Transverse colon (tissue), 4 donors: ENCODE results near the gene ANKDD1B. TPM values are rescaled to one million over a fixed set of nuclear protein-coding genes. Genes with fewer than 3 reads are reported as not detected.

Source experiments
- DNase-seq: peaks from one replicate; pipeline ENCODE4 v3.0.0-alpha.2; 2019
- H3K27ac ChIP-seq, 4 donors: fragments of 200-600 bp; sonication (generic); 2 replicates each; pipeline ENCODE4 v1.5.1; 2016 to 2018; ENCODE audit warnings: inconsistent platforms in 4 of 4
- H3K27me3 ChIP-seq: fragments of 200-600 bp; sonication (generic); 2 replicates; pipeline ENCODE4 v1.5.1; 2017; ENCODE audit warnings: inconsistent platforms
- H3K36me3 ChIP-seq, 4 donors: fragments of 200-600 bp; sonication (generic); 2 replicates each; pipeline ENCODE4 v1.5.1; 2017 to 2019; ENCODE audit warnings: inconsistent platforms in 4 of 4
- H3K4me1 ChIP-seq, 4 donors: fragments of 200-600 bp; sonication (generic); 2 replicates each; pipeline ENCODE4 v1.5.1; 2017 to 2020; ENCODE audit warnings: inconsistent platforms in 4 of 4
- H3K4me3 ChIP-seq, 4 donors: fragments of 200-600 bp; sonication (generic); 1 replicate in 1 of 4; 2 replicates in 3 of 4; pipeline versions ENCODE4 v1.5.1 to v1.6.1; 2017 to 2019; ENCODE audit warnings: inconsistent platforms in 4 of 4
- H3K9me3 ChIP-seq, 2 donors: fragments of 200-600 bp; sonication (generic); 2 replicates each; pipeline ENCODE4 v1.5.1; 2017 to 2019; ENCODE audit warnings: inconsistent platforms in 2 of 2
- CTCF ChIP-seq, 5 experiments: fragments of 200-600 bp in 3 of 5; fragments of 450-650 bp in 2 of 5; sonication (generic) in 3 of 5; IDR thresholded peaks; 1 replicate in 2 of 5; 2 replicates in 3 of 5; pipeline ENCODE4 v1.5.1; 2016 to 2017; ENCODE audit warnings: antibody characterized with exemption in 5 of 5, inconsistent platforms in 3 of 5, mild to moderate bottlenecking in 2 of 5, moderate library complexity in 1 of 5
- EP300 ChIP-seq: sonication (generic); formaldehyde crosslinking; IDR thresholded peaks from one replicate; pipeline ENCODE4 v1.6.1; 2017; ENCODE audit warnings: antibody characterized with exemption, low read depth
- POLR2A ChIP-seq: fragments of 450-650 bp; IDR thresholded peaks from one replicate; pipeline ENCODE4 v1.6.1; 2016; ENCODE audit warnings: antibody characterized with exemption, mild to moderate bottlenecking, moderate library complexity
- POLR2AphosphoS5 ChIP-seq, 3 donors: sonication (generic); formaldehyde crosslinking; IDR thresholded peaks; one replicate each; pipeline ENCODE4 v1.6.1; 2016; ENCODE audit warnings: antibody characterized with exemption in 3 of 3
- WGBS, 2 donors: methylation state at CpG; one replicate each; pipeline ENCODE4 v1.1.5; 2018; ENCODE audit warnings: low coverage in 1 of 2; 5-methylcytosine and 5-hydroxymethylcytosine counted together
- in situ Hi-C, 4 donors: fragments of 200-750 bp; cut with MboI; loops; one replicate each; pipeline versions ENCODE4 v1.15.0 to v1.15.1; 2017; ENCODE audit warnings: low sequenced_read_pairs in 3 of 4, low pct_ligation_motif_present in 1 of 4, low pct_unique_long_range_greater_than_20kb in 1 of 4
- intact Hi-C: fragments of 100-400 bp; cut with DNase I; formaldehyde crosslinking; loops from one replicate; pipeline ENCODE4 v1.15.1; 2023; ENCODE audit warnings: low total_unique reads
- total RNA-seq, 4 donors: library from RNA; depleted of rRNA; stranded (reverse); fragments of >200 nt; gene quantifications; one replicate each; pipeline ENCODE4 v1.1.0, GENCODE V29; 2016

Gene ANKDD1B
- total RNA-seq, 4 donors from 2014 or later: 3.6 to 20.6 (median 13.9) TPM

- in situ Hi-C loops (loop anchor here in 1 of 4 donors (25.0 kb wide), 1 partner anchor 426 kb away; the partner anchor contains the start of gene ANKRD31), intact Hi-C loops (no loop called here)
- DNase-seq: no peak
Observed at GRCh38 chr5:75663579-75664284, 52.5 kb downstream of the ANKDD1B start.

GRCh38 chr5:75664979-75665378, 53.7 kb downstream of the ANKDD1B start:
- no peak for TF ChIP-seq CTCF (IDR thresholded peaks at IDR 0.05)
- no peak for TF ChIP-seq POLR2A
- no peak for TF ChIP-seq POLR2AphosphoS5 (IDR thresholded peaks at IDR 0.05)
- TF ChIP-seq EP300: no peak
- intact Hi-C loops: no loop called here
- Histone ChIP-seq H3K4me1 (peaks cover 0 to 15% (median 6%) of the 10 kb centered on the region in 4 donors), H3K27ac (no peak overlapping the region), H3K4me3 (no peak overlapping the region), H3K27me3 (no peaks in the 10 kb centered on the region), H3K9me3 (no peaks in the 10 kb centered on the region), H3K36me3 (no peaks in the 10 kb centered on the region)
- 87 to 96% methylated on average over 2 of the region's 2 CpGs for WGBS, 2 donors
- no peak for DNase-seq
- in situ Hi-C loops: loop anchor here in 1 of 4 donors (25.0 kb wide), 1 partner anchor 428 kb away; the partner anchor contains the start of gene ANKRD31

More at GRCh38 chr5:75663579-75664284, 52.5 kb downstream of the ANKDD1B start:
- TF ChIP-seq CTCF (IDR thresholded peaks at IDR 0.05): no peak
- TF ChIP-seq POLR2AphosphoS5 (IDR thresholded peaks at IDR 0.05): no peak
- TF ChIP-seq POLR2A: no peak
- no peaks in the 10 kb centered on the region for H3K9me3 ChIP-seq
- no peak overlapping the region for H3K4me3 ChIP-seq
- WGBS, 2 donors: 85 to 86% methylated on average over 4 to 12 of the region's 12 CpGs
- H3K4me1 ChIP-seq: peaks cover 0 to 3% (median 1%) of the 10 kb centered on the region in 4 donors
- H3K27me3 ChIP-seq: no peaks in the 10 kb centered on the region
- H3K27ac ChIP-seq: no peak overlapping the region
- H3K36me3 ChIP-seq: no peaks in the 10 kb centered on the region

GRCh38 chr5:75666801-75667200, 55.5 kb downstream of the ANKDD1B start:
- in situ Hi-C loops: loop anchor here in 1 of 4 donors (25.0 kb wide), 1 partner anchor 430 kb away; the partner anchor contains the start of gene ANKRD31

More at GRCh38 chr5:75666801-75667200, 55.5 kb downstream of the ANKDD1B start:
- no peak for DNase-seq
- Histone ChIP-seq H3K27ac (no peak overlapping the region), H3K9me3 (no peaks in the 10 kb centered on the region), H3K4me1 (peaks cover 0 to 15% (median 6%) of the 10 kb centered on the region in 4 donors), H3K4me3 (no peak overlapping the region), H3K36me3 (no peaks in the 10 kb centered on the region), H3K27me3 (no peaks in the 10 kb centered on the region)
- 80 to 90% methylated on average over 2 to 6 of the region's 6 CpGs for WGBS, 2 donors
- TF ChIP-seq CTCF (IDR thresholded peaks at IDR 0.05): no peak
- no peak for TF ChIP-seq POLR2A
- no peak for TF ChIP-seq POLR2AphosphoS5 (IDR thresholded peaks at IDR 0.05)
- TF ChIP-seq EP300: no peak
- intact Hi-C loops: no loop called here
